GM04504 (cell line): Measurements from ENCODE around the gene MYH15.

Experiments
- DNase-seq: peaks from one replicate; pipeline ENCODE4 v3.0.0-alpha.2; 2012; ENCODE audit warnings: low read depth

MYH15 gene

GRCh38 chr3:108412121-108412750 lies 98.2 kb downstream of the MYH15 start:
- no peak for DNase-seq

GRCh38 chr3:108410531-108410984 lies 99.8 kb downstream of the MYH15 start:
- DNase-seq = no peak

GRCh38 chr3:108409800-108410178 lies 100.6 kb downstream of the MYH15 start:
- no peak for DNase-seq

- no peak for DNase-seq
Measured at GRCh38 chr3:108408883-108409799, 101.3 kb downstream of the MYH15 start.

- DNase-seq = no peak
Measured at GRCh38 chr3:108407886-108408285, 102.5 kb downstream of the MYH15 start.

GRCh38 chr3:108406661-108407206 lies 103.7 kb downstream of the MYH15 start:
- DNase-seq = peak; percentile 34

- no peak for DNase-seq
Measured at GRCh38 chr3:108406063-108406660, 104.2 kb downstream of the MYH15 start.

GRCh38 chr3:108404368-108404767 lies 106.0 kb downstream of the MYH15 start:
- DNase-seq = no peak

GRCh38 chr3:108403686-108404345 lies 106.6 kb downstream of the MYH15 start:
- no peak for DNase-seq

- no peak for DNase-seq
Measured at GRCh38 chr3:108403198-108403597, 107.2 kb downstream of the MYH15 start.

GRCh38 chr3:108401836-108402235 lies 108.6 kb downstream of the MYH15 start:
- no peak for DNase-seq

GRCh38 chr3:108398510-108398909 lies 111.9 kb downstream of the MYH15 start:
- no peak for DNase-seq

GRCh38 chr3:108396336-108396735 lies 114.1 kb downstream of the MYH15 start:
- no peak for DNase-seq

GRCh38 chr3:108394563-108394962 lies 115.8 kb downstream of the MYH15 start:
- no peak for DNase-seq

- DNase-seq = no peak
Measured at GRCh38 chr3:108394016-108394415, 116.4 kb downstream of the MYH15 start.

GRCh38 chr3:108393128-108393900 lies 117.1 kb downstream of the MYH15 start:
- DNase-seq = no peak

- no peak for DNase-seq
Measured at GRCh38 chr3:108391917-108392593, 118.3 kb downstream of the MYH15 start.

- DNase-seq = no peak
Measured at GRCh38 chr3:108389372-108389771, 121.0 kb downstream of the MYH15 start.

- no peak for DNase-seq
Measured at GRCh38 chr3:108388136-108389132, 122.0 kb downstream of the MYH15 start.
